CD14-positive monocyte (primary cell): ENCODE results near the gene DCAF17. TPM values are rescaled to one million over a fixed set of nuclear protein-coding genes. Genes with fewer than 3 reads are reported as not detected.
A peak's percentile ranks its signal among the peaks of the same experiment; 100 is the strongest.

Source experiments
- DNase-seq, 3 donors: peaks; one replicate each; pipeline ENCODE4 v3.0.0-alpha.2; 2011 to 2022
- H2AFZ ChIP-seq: 2 replicates; pipeline ENCODE4 v1.6.0; 2012; ENCODE audit warnings: mild to moderate bottlenecking, low read depth, low read length, inconsistent platforms; ENCODE audit not compliant: insufficient read depth, poor library complexity, severe bottlenecking
- H3K27ac ChIP-seq, 2 donors: 1 replicate in 1 of 2; 2 replicates in 1 of 2; pipeline ENCODE4 v1.5.1; 2012 to 2013; ENCODE audit warnings: low read length in 2 of 2, control low read depth in 1 of 2, inconsistent platforms in 1 of 2, low read depth in 1 of 2, mild to moderate bottlenecking in 1 of 2
- H3K27me3 ChIP-seq, 2 donors: one replicate each; pipeline versions ENCODE4 v1.6.0 to v1.6.1; 2011 to 2013; ENCODE audit warnings: low read length in 2 of 2; ENCODE audit not compliant: control insufficient read depth in 2 of 2, insufficient read depth in 2 of 2
- H3K36me3 ChIP-seq, 2 donors: replicated peaks in 1 of 2; 1 replicate in 1 of 2; 2 replicates in 1 of 2; pipeline versions ENCODE4 v1.5.1 to v1.6.1; 2012 to 2013; ENCODE audit warnings: low read length in 2 of 2, control low read depth in 1 of 2, inconsistent platforms in 1 of 2, mild to moderate bottlenecking in 1 of 2; ENCODE audit not compliant: insufficient read depth in 2 of 2, control insufficient read depth in 1 of 2
- H3K4me1 ChIP-seq, 2 donors: 1 replicate in 1 of 2; 2 replicates in 1 of 2; pipeline versions ENCODE4 v1.5.1 to v1.6.1; 2012 to 2013; ENCODE audit warnings: low read length in 2 of 2, control low read depth in 1 of 2, inconsistent platforms in 1 of 2, mild to moderate bottlenecking in 1 of 2, moderate library complexity in 1 of 2; ENCODE audit not compliant: insufficient read depth in 2 of 2, control insufficient read depth in 1 of 2
- H3K4me2 ChIP-seq: replicated peaks from 2 replicates; pipeline ENCODE3; 2012; ENCODE audit warnings: low read length, moderate library complexity, mild to moderate bottlenecking; ENCODE audit not compliant: poor library complexity, severe bottlenecking; ENCODE audit errors: extremely low read depth
- H3K4me3 ChIP-seq, 3 experiments: fragments of 200-600 bp in 1 of 3; sonication (generic) in 1 of 3; replicated peaks in 1 of 3; 1 replicate in 2 of 3; 2 replicates in 1 of 3; pipeline ENCODE4 v1.5.1; 2011 to 2013; ENCODE audit warnings: low read length in 3 of 3, mild to moderate bottlenecking in 3 of 3, control low read depth in 2 of 3, low read depth in 2 of 3, inconsistent platforms in 1 of 3, moderate library complexity in 1 of 3
- H3K79me2 ChIP-seq: 2 replicates; pipeline ENCODE4 v1.6.0; 2012; ENCODE audit warnings: mild to moderate bottlenecking, control low read depth, inconsistent platforms, low read length, moderate library complexity; ENCODE audit not compliant: insufficient read depth
- H3K9ac ChIP-seq: 2 replicates; pipeline ENCODE4 v1.6.0; 2017; ENCODE audit warnings: low read length, mild to moderate bottlenecking; ENCODE audit not compliant: insufficient read depth, poor library complexity, severe bottlenecking
- H3K9me3 ChIP-seq, 2 donors: replicated peaks in 1 of 2; 1 replicate in 1 of 2; 2 replicates in 1 of 2; pipeline versions ENCODE4 v1.5.1 to v1.6.1; 2012 to 2013; ENCODE audit warnings: low read length in 2 of 2, control low read depth in 1 of 2; ENCODE audit not compliant: control insufficient read depth in 1 of 2, insufficient read depth in 1 of 2
- H4K20me1 ChIP-seq: 2 replicates; pipeline ENCODE4 v1.6.0; 2012; ENCODE audit warnings: mild to moderate bottlenecking, low read length, control low read depth, moderate library complexity; ENCODE audit not compliant: insufficient read depth
- H3K27ac Mint-ChIP-seq, 7 donors: one replicate each; pipeline ENCODE4 v1.8.0; 2020; ENCODE audit warnings: mild to moderate bottlenecking in 7 of 7, mixed read lengths in 7 of 7, moderate library complexity in 6 of 7, inconsistent platforms in 2 of 7
- H3K27me3 Mint-ChIP-seq, 3 donors: one replicate each; pipeline ENCODE4 v1.8.0; 2021 to 2022; ENCODE audit warnings: low read depth in 3 of 3, mild to moderate bottlenecking in 3 of 3, mixed read lengths in 3 of 3, moderate library complexity in 3 of 3, inconsistent platforms in 1 of 3
- H3K36me3 Mint-ChIP-seq, 2 donors: one replicate each; pipeline ENCODE4 v1.8.0; 2020; ENCODE audit warnings: mixed read lengths in 2 of 2, inconsistent platforms in 1 of 2, mild to moderate bottlenecking in 1 of 2
- H3K4me1 Mint-ChIP-seq: one replicate; pipeline ENCODE4 v1.8.0; 2020; ENCODE audit warnings: mild to moderate bottlenecking, mixed read lengths
- H3K4me3 Mint-ChIP-seq, 2 donors: one replicate each; pipeline ENCODE4 v1.8.0; 2020; ENCODE audit warnings: mild to moderate bottlenecking in 2 of 2, mixed read lengths in 2 of 2, moderate library complexity in 1 of 2
- H3K9me3 Mint-ChIP-seq, 7 donors: one replicate each; pipeline ENCODE4 v1.8.0; 2020 to 2022; ENCODE audit warnings: mixed read lengths in 7 of 7, mild to moderate bottlenecking in 6 of 7, moderate library complexity in 6 of 7, inconsistent platforms in 2 of 7
- WGBS: methylation state at CpG from one replicate; pipeline ENCODE4 v1.1.5; 2013; ENCODE audit warnings: missing lambda C conversion rate; ENCODE audit not compliant: insufficient coverage; 5-methylcytosine and 5-hydroxymethylcytosine counted together
- intact Hi-C, 2 donors: fragments of 100-400 bp; cut with micrococcal nuclease; formaldehyde crosslinking; loops; one replicate each; pipeline versions ENCODE4 v1.15.0 to v1.15.1; 2023
- polyA plus RNA-seq, 3 donors: library from polyadenylated mRNA; depleted of rRNA in 1 of 3; unstranded in 2 of 3; stranded (reverse) in 1 of 3; fragments of 300-500 nt in 2 of 3; fragments of >200 nt in 1 of 3; fragmentation: Illumina TruSeq in 2 of 3; gene quantifications; 1 replicate in 2 of 3; 2 replicates in 1 of 3; pipeline ENCODE4 v1.2.3, GENCODE V29; 2012 to 2021
- TF ChIP-seq, protein P1 (sequence below): fragments of 200-600 bp; IDR thresholded peaks from one replicate; pipeline ENCODE4 v1.8.0; 2022; ENCODE audit warnings: antibody characterized with exemption, mild to moderate bottlenecking

DCAF17 gene
- polyA plus RNA-seq, 3 donors: 4.1 to 7.2 (median 7.0) TPM

DNA sequence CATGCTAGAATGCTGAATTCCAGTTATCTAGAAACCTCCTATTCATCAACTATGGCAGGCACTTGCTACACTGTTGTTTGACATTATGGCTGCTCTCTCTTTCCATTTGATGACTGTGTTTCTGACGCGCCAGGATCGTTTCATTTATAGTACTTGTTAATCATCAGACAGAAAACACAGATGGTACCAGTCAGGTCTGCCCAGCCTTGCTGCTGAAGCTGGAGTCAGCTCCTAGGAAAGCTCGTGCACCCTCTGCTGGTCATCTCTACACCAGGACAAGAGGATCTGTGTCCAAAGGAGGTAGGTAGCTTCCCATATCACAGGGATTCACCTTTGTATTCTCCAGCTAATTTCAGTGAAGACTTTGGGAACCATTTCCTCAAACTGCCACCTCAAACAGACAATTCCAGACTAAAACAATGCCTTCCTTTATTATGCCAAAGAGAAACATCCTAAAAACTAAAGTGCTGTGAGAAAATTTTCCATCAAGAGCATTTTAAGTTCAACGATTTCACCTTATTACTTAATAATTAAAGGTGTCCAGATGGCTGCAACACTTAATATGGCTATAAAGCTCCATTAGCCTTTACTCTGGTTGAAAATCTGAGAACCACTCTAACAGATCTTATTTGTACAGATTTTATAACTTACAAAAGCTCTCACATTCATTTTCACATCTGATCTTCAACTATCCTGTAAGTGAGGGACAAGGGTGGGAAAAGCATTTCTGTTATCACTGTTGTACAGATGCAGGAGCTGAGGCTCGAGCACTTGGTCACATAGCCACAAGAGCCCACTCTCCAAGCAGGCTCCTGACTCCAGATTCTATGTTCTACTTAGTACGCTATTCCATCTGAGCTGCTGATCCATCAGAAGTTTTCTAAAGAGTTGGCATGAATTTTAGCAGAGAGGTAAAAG is 17.8 kb upstream of the DCAF17 start:
- H3K36me3 ChIP-seq: no peaks in the 10 kb centered on the region
- intact Hi-C loops: loop anchor here (5.0 to 10.0 kb wide), 2 partner anchors 441 to 444 kb away; no protein-coding TSS in a partner anchor
- no peaks in the 10 kb centered on the region for H3K4me1 ChIP-seq
- H3K27ac ChIP-seq: no peak overlapping the region
- Mint-ChIP-seq H3K27ac (no peak overlapping the region), H3K27me3 (peaks cover 0 to 2% (median 0%) of the 10 kb centered on the region in 3 donors), H3K9me3 (peaks cover 0 to 3% (median 0%) of the 10 kb centered on the region in 7 donors), H3K36me3 (no peaks in the 10 kb centered on the region), H3K4me1 (peaks cover 12% of the 10 kb centered on the region), H3K4me3 (no peak overlapping the region)
- WGBS: 7% methylated on average over 3 of the region's 7 CpGs
- H3K27me3 ChIP-seq: no peaks in the 10 kb centered on the region
- H4K20me1 ChIP-seq: no peaks in the 10 kb centered on the region
- H3K79me2 ChIP-seq: no peaks in the 10 kb centered on the region
- no peak overlapping the region for H3K9ac ChIP-seq
- H3K4me3 ChIP-seq: no peak overlapping the region
- peak; percentile 53 to 65 (median 62) for DNase-seq
- H3K4me2 ChIP-seq: no peak overlapping the region
- no peak overlapping the region for H2AFZ ChIP-seq
- TF ChIP-seq, protein P1, sequence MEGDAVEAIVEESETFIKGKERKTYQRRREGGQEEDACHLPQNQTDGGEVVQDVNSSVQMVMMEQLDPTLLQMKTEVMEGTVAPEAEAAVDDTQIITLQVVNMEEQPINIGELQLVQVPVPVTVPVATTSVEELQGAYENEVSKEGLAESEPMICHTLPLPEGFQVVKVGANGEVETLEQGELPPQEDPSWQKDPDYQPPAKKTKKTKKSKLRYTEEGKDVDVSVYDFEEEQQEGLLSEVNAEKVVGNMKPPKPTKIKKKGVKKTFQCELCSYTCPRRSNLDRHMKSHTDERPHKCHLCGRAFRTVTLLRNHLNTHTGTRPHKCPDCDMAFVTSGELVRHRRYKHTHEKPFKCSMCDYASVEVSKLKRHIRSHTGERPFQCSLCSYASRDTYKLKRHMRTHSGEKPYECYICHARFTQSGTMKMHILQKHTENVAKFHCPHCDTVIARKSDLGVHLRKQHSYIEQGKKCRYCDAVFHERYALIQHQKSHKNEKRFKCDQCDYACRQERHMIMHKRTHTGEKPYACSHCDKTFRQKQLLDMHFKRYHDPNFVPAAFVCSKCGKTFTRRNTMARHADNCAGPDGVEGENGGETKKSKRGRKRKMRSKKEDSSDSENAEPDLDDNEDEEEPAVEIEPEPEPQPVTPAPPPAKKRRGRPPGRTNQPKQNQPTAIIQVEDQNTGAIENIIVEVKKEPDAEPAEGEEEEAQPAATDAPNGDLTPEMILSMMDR: peak; percentile 76
- H3K9me3 ChIP-seq: no peaks in the 10 kb centered on the region

DNA sequence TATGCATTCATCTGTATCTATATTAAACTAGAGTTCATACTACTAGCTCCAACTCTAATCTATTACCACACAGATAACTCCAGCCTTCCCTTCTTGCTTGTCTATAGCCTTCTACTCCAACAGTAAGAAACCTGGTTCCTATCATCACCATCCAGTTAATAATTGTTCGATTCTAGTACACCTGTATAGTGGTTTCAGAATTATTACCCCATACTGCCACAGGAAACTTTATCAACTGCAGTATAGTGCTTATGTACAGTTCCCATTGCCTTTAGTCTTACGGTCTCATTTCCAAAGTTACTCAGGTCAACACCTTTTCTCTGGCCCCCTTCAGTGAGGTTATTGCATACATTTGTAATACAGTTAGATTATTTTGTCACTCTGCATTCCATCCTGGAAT is 14.7 kb upstream of the DCAF17 start:
- Histone ChIP-seq H3K27ac (no peak overlapping the region), H4K20me1 (no peaks in the 10 kb centered on the region), H2AFZ (no peak overlapping the region), H3K4me3 (no peak overlapping the region), H3K4me1 (no peaks in the 10 kb centered on the region), H3K27me3 (no peaks in the 10 kb centered on the region), H3K4me2 (no peak overlapping the region), H3K9me3 (peaks cover 9 to 11% of the 10 kb centered on the region in 2 donors), H3K36me3 (no peaks in the 10 kb centered on the region), H3K9ac (no peak overlapping the region), H3K79me2 (no peaks in the 10 kb centered on the region)
- Mint-ChIP-seq H3K27me3 (peaks cover 0 to 2% (median 0%) of the 10 kb centered on the region in 3 donors), H3K4me1 (peaks cover 10% of the 10 kb centered on the region), H3K36me3 (peaks cover 3% of the 10 kb centered on the region in 2 donors), H3K9me3 (peaks cover 11 to 19% (median 15%) of the 10 kb centered on the region in 7 donors), H3K4me3 (no peak overlapping the region), H3K27ac (no peak overlapping the region)
- DNase-seq: no peak
- intact Hi-C loops: loop anchor here (5.0 to 10.0 kb wide), 2 partner anchors 445 to 447 kb away; no protein-coding TSS in a partner anchor
- TF ChIP-seq, protein P1: no peak
- no CpG with 5 or more reads among the region's 2 CpGs for WGBS
